H9 (cell line): ENCODE data around the gene TMEM61. TPM values are rescaled to one million over a fixed set of nuclear protein-coding genes. Genes with fewer than 3 reads are reported as not detected.
A peak's percentile ranks its signal among the peaks of the same experiment; 100 is the strongest.

ENCODE experiments used
- DNase-seq: peaks from one replicate; pipeline ENCODE4 v3.0.0-alpha.2; 2017
- H2AFZ ChIP-seq: one replicate; pipeline ENCODE4 v1.6.1; 2013; ENCODE audit warnings: mild to moderate bottlenecking, low read length, control low read depth, moderate library complexity
- H2AK5ac ChIP-seq: 2 replicates; pipeline ENCODE4 v1.6.1; 2013; ENCODE audit warnings: low read length, control low read depth, mixed read lengths; ENCODE audit not compliant: insufficient read length
- H2BK120ac ChIP-seq: one replicate; pipeline ENCODE4 v1.6.1; 2013; ENCODE audit warnings: low read depth, mild to moderate bottlenecking, low read length, control low read depth, inconsistent platforms; ENCODE audit not compliant: poor library complexity, severe bottlenecking
- H2BK12ac ChIP-seq: 2 replicates; pipeline ENCODE4 v1.6.1; 2013; ENCODE audit warnings: low read length, control low read depth, mixed read lengths, low read depth; ENCODE audit not compliant: insufficient read length
- H2BK15ac ChIP-seq: 2 replicates; pipeline ENCODE4 v1.6.1; 2013; ENCODE audit warnings: low read depth, low read length, control low read depth
- H2BK20ac ChIP-seq: one replicate; pipeline ENCODE4 v1.6.1; 2013; ENCODE audit warnings: low read depth, mild to moderate bottlenecking, low read length, control low read depth, inconsistent platforms; ENCODE audit not compliant: poor library complexity, severe bottlenecking
- H2BK5ac ChIP-seq: 2 replicates; pipeline ENCODE4 v1.6.1; 2013; ENCODE audit warnings: low read length, control low read depth, mixed read lengths; ENCODE audit not compliant: insufficient read length
- H3K14ac ChIP-seq: 2 replicates; pipeline ENCODE4 v1.6.1; 2013; ENCODE audit warnings: low read length, control low read depth; ENCODE audit not compliant: insufficient read depth
- H3K18ac ChIP-seq: 2 replicates; pipeline ENCODE4 v1.6.1; 2013; ENCODE audit warnings: low read depth, mild to moderate bottlenecking, mixed read lengths, low read length, control low read depth; ENCODE audit not compliant: insufficient read length
- H3K23ac ChIP-seq: 2 replicates; pipeline ENCODE4 v1.6.1; 2013; ENCODE audit warnings: low read length, control low read depth, mixed read lengths, low read depth; ENCODE audit not compliant: insufficient read length
- H3K23me2 ChIP-seq: 2 replicates; pipeline ENCODE4 v1.6.1; 2013; ENCODE audit warnings: low read depth, mild to moderate bottlenecking, mixed read lengths, low read length, control low read depth; ENCODE audit not compliant: insufficient read length, poor library complexity, severe bottlenecking
- H3K27ac ChIP-seq: 2 replicates; pipeline ENCODE4 v1.5.1; 2013; ENCODE audit warnings: low read length, control low read depth, mixed read lengths, low read depth; ENCODE audit not compliant: insufficient read length
- H3K27me3 ChIP-seq: 2 replicates; pipeline ENCODE4 v1.6.1; 2013; ENCODE audit warnings: low read length, control low read depth, inconsistent platforms; ENCODE audit not compliant: insufficient read depth
- H3K4ac ChIP-seq: 2 replicates; pipeline ENCODE4 v1.6.1; 2013; ENCODE audit warnings: low read depth, mild to moderate bottlenecking, control low read depth, inconsistent platforms, low read length, moderate library complexity
- H3K4me1 ChIP-seq: 2 replicates; pipeline ENCODE4 v1.6.1; 2013; ENCODE audit warnings: low read length, control low read depth, inconsistent platforms; ENCODE audit not compliant: insufficient read depth
- H3K4me2 ChIP-seq: 2 replicates; pipeline ENCODE4 v1.6.1; 2013; ENCODE audit warnings: low read length, control low read depth, mixed read lengths; ENCODE audit not compliant: insufficient read length, insufficient read depth
- H3K56ac ChIP-seq: 2 replicates; pipeline ENCODE4 v1.6.1; 2013; ENCODE audit warnings: low read depth, mild to moderate bottlenecking, mixed read lengths, low read length, control low read depth; ENCODE audit not compliant: insufficient read length
- H3K79me1 ChIP-seq: 2 replicates; pipeline ENCODE4 v1.6.1; 2013; ENCODE audit warnings: low read depth, mild to moderate bottlenecking, moderate library complexity, low read length, control low read depth, inconsistent platforms; ENCODE audit not compliant: insufficient read depth, poor library complexity, severe bottlenecking
- H3K79me2 ChIP-seq: 2 replicates; pipeline ENCODE4 v1.6.1; 2013; ENCODE audit warnings: low read length, control low read depth, inconsistent platforms; ENCODE audit not compliant: insufficient read depth
- H3K9ac ChIP-seq: 2 replicates; pipeline ENCODE4 v1.6.1; 2013; ENCODE audit warnings: low read length, control low read depth, mixed read lengths; ENCODE audit not compliant: insufficient read length; ENCODE audit errors: extremely low read depth
- H3K9me3 ChIP-seq: one replicate; pipeline ENCODE4 v1.6.1; 2013; ENCODE audit warnings: low read depth, low read length, inconsistent platforms; ENCODE audit not compliant: control insufficient read depth
- H3T11ph ChIP-seq: one replicate; pipeline ENCODE4 v1.6.1; 2013; ENCODE audit warnings: mild to moderate bottlenecking, low read length, control low read depth, inconsistent platforms
- H4K20me1 ChIP-seq: one replicate; pipeline ENCODE4 v1.6.1; 2013; ENCODE audit not compliant: control insufficient read depth, insufficient read length, insufficient read depth
- H4K5ac ChIP-seq: 2 replicates; pipeline ENCODE4 v1.6.1; 2013; ENCODE audit warnings: low read depth, mild to moderate bottlenecking, mixed read lengths, low read length, control low read depth; ENCODE audit not compliant: insufficient read length
- H4K8ac ChIP-seq: replicated peaks from 2 replicates; pipeline ENCODE4 v1.6.1; 2013; ENCODE audit warnings: low read length, control low read depth, mixed read lengths, low read depth; ENCODE audit not compliant: insufficient read length
- H4K91ac ChIP-seq: 2 replicates; pipeline ENCODE4 v1.6.1; 2013; ENCODE audit warnings: low read depth, mild to moderate bottlenecking, moderate library complexity, mixed read lengths, low read length, control low read depth; ENCODE audit not compliant: insufficient read length
- H3K27ac Mint-ChIP-seq, 3 experiments: 2 replicates in 2 of 3; 3 replicates in 1 of 3; pipeline ENCODE4 v1.8.0; 2020 to 2021; ENCODE audit warnings: mixed read lengths in 3 of 3, mild to moderate bottlenecking in 1 of 3, moderate library complexity in 1 of 3
- H3K27me3 Mint-ChIP-seq: 2 replicates; pipeline ENCODE4 v1.8.0; 2021; ENCODE audit warnings: low read depth, mild to moderate bottlenecking, moderate library complexity, mixed read lengths
- H3K36me3 Mint-ChIP-seq, 3 experiments: 2 replicates in 2 of 3; 3 replicates in 1 of 3; pipeline ENCODE4 v1.8.0; 2020 to 2021; ENCODE audit warnings: low read depth in 3 of 3, mixed read lengths in 3 of 3; ENCODE audit not compliant: insufficient read depth in 1 of 3
- H3K4me1 Mint-ChIP-seq, 2 experiments: 2 replicates each; pipeline ENCODE4 v1.8.0; 2020; ENCODE audit warnings: mixed read lengths in 2 of 2
- H3K4me3 Mint-ChIP-seq, 2 experiments: 2 replicates in 1 of 2; 3 replicates in 1 of 2; pipeline ENCODE4 v1.8.0; 2020 to 2021; ENCODE audit warnings: mild to moderate bottlenecking in 2 of 2, mixed read lengths in 2 of 2, moderate library complexity in 1 of 2
- H3K9me3 Mint-ChIP-seq, 2 experiments: 2 replicates in 1 of 2; 3 replicates in 1 of 2; pipeline ENCODE4 v1.8.0; 2020; ENCODE audit warnings: mild to moderate bottlenecking in 2 of 2, mixed read lengths in 2 of 2, moderate library complexity in 1 of 2
- CTCF ChIP-seq: fragments of 200-600 bp; sonication (generic); conservative IDR thresholded peaks from 3 replicates; pipeline ENCODE4 v1.8.0; 2021; ENCODE audit warnings: antibody characterized with exemption, mild to moderate bottlenecking
- WGBS: extraction: QIAGEN DNeasy Blood & Tissue Kit; methylation state at CpG from one replicate; pipeline ENCODE4 v1.1.7; 2013; ENCODE audit warnings: missing lambda C conversion rate, low lambda C conversion rate, mixed read lengths; ENCODE audit not compliant: insufficient read length; ENCODE audit errors: extremely low coverage; 5-methylcytosine and 5-hydroxymethylcytosine counted together
- total RNA-seq: library from RNA; stranded (reverse); gene quantifications from 2 replicates; pipeline ENCODE4 v1.2.1, GENCODE V29; 2021

TMEM61 gene
- total RNA-seq, 1 experiment from 2014 or later = 0.61 TPM

GRCh38 chr1:55005351-55006140, 25.1 kb downstream of the TMEM61 start:
- Histone ChIP-seq H3K18ac (no peak overlapping the region), H2AFZ (no peak overlapping the region), H3K4ac (no peak overlapping the region), H4K5ac (no peak overlapping the region), H2BK12ac (no peak overlapping the region), H3K23me2 (no peaks in the 10 kb centered on the region), H2BK120ac (no peak overlapping the region), H3K9ac (no peak overlapping the region), H3K9me3 (no peaks in the 10 kb centered on the region), H3T11ph (no peak overlapping the region), H3K23ac (no peak overlapping the region), H4K91ac (no peak overlapping the region), H3K4me2 (no peak overlapping the region), H2BK15ac (no peak overlapping the region; the same call in 1 of the 2 replicates), H3K14ac (no peak overlapping the region), H2AK5ac (no peak overlapping the region), H3K79me1 (no peaks in the 10 kb centered on the region), H3K56ac (no peak overlapping the region), H3K4me1 (peaks cover 2% of the 10 kb centered on the region; the same call in 1 of the 2 replicates), H4K8ac (no peak overlapping the region), H2BK5ac (no peak overlapping the region), H3K27ac (no peak overlapping the region), H3K27me3 (peaks cover 12% of the 10 kb centered on the region; the same call in 1 of the 2 replicates), H3K79me2 (no peaks in the 10 kb centered on the region), H4K20me1 (no peaks in the 10 kb centered on the region), H2BK20ac (no peak overlapping the region)
- peak; percentile 67 for DNase-seq
- no peak for TF ChIP-seq CTCF
- peaks cover 8% of the 10 kb centered on the region in 2 experiments for H3K4me1 Mint-ChIP-seq
- H3K27ac Mint-ChIP-seq = no peak overlapping the region
- no peak overlapping the region for H3K4me3 Mint-ChIP-seq
- WGBS = no CpG with 5 or more reads among the region's 10 CpGs
- H3K27me3 Mint-ChIP-seq = peaks cover 22% of the 10 kb centered on the region
- H3K36me3 Mint-ChIP-seq = peaks cover 0 to 15% (median 0%) of the 10 kb centered on the region in 3 experiments
- H3K9me3 Mint-ChIP-seq = peaks cover 10 to 15% of the 10 kb centered on the region in 2 experiments
